ENCODE results near the gene COL26A1.
"Not testable (repeated sequence)": the region's sequence is repeated elsewhere in the genome, so short reads cannot be mapped to it uniquely, and the experiment has no call there.

The COL26A1 gene

DNA sequence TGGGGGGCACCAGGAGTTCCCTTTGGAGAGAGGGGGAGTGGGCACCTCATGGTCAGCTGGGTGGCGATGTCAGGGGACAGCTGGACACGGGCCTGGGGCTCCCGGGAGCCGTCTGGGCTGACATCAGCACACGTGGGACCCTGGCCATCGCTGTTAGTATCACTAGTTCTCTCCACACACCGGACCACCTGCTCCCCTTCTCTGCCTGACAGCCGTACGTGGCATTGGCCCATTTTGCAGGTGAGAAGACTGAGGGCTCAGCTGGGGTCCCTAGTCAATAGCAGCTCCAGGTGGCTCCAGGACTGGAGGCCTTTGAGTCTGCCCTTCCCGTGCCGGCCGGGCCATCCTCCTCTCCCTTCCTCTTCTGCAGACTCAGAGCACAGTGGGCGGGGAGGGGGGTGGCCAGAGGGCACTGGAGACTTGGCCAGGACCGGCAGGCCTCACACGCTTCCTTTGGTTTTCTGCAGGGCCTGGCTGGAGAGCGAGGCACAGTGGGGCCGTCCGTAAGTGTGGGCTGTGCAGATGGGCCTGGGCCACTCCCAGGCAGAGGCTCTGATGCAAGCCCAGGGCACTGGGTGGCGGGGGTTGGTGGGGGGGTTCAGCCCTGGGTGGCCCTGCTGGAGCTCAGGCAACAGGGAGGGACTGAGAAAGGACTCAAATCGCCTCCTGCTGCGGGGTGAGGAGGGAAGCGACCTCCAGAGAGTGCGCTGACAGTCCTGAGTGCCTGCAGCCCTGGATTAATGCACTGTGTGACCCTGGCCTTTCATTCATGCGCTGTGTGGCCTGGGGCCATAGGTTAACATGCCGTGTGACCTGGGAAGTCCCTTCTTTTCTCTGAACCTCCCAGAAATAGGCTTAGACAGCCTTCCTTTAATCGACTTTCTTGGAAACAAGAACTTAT lies 188.2 kb downstream of the COL26A1 start:
- H3K4me3 Mint-ChIP-seq, result no peak overlapping the region
- no peaks in the 10 kb centered on the region for H3K36me3 Mint-ChIP-seq
- no peaks in the 10 kb centered on the region for H3K9me3 Mint-ChIP-seq
- no peaks in the 10 kb centered on the region for H3K4me1 Mint-ChIP-seq
- H3K27me3 Mint-ChIP-seq, result no peaks in the 10 kb centered on the region
- no peak overlapping the region for H3K27ac Mint-ChIP-seq

DNA sequence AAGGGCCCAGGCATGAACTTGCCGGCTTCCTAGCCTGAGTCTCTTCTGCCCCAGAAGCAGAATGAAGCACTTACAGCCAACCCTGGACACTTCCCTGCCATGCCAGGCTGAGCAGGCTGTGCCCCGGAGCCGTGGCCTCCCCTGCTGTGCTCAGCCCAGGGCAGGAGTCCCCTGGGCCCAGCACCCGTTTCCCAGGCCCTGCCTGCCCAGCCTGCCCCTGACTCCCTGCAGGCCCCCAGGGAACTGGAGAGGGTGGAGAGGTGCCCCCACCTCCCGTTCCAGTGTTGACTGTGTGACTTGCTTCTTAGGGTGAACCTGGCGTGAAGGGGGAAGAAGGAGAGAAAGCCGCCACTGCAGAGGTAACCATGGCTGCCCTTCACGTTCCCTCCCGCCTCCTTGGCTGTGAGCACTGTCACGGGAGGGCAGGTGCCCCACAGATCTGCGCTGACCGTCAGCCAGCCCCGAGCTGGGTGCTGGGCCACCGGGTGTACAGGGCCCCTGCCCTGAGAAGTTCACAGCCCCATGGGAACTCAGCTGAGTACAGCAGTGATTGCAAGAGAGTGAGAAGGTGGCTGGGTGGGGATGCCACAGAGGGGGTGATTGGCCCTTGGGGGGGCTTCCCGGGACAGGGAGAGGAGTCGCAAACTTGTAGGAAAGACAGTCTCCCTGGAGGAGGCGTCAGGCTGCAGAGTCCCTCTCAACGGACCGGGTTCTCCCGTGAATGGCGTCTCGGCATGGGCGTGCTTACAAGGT lies 190.5 kb downstream of the COL26A1 start:
- Mint-ChIP-seq H3K9me3 (no peaks in the 10 kb centered on the region), H3K36me3 (no peaks in the 10 kb centered on the region), H3K4me3 (no peak overlapping the region)

DNA sequence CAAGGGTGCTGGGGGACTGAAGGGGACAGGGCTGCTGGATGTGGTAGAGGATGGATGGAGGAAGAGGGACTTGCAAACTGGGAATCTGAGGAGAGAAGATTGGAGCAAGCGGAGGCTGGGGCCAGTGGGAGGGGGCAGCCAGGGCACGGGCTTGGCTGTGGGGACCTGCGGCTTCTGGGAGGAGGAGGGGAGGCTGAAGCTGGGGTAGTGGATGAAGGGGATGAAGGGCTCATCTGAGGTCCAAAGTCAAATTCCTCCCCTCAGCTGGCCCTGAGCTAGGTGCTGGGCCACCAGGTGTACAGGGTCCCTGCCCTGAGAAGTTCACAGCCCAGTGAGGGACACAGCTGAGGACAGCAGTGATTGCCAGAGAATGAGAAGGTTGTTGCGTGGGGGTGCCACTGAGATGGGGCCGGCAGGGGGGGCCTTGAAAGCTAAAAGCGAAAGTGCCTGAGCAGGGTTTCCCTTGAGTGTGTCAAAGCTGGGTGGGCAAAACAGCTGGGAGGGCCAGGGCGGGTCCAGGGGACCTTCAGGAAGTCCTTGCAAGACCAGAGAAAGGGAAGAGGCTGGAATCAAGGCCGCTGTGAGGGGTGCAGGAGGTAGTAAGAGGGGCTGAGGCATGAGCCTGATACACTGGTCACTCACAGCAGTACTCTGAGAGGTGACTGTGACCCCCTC lies 191.2 kb downstream of the COL26A1 start:
- peaks cover 3% of the 10 kb centered on the region for H3K27me3 Mint-ChIP-seq
- no peaks in the 10 kb centered on the region for H3K36me3 Mint-ChIP-seq
- no peaks in the 10 kb centered on the region for H3K9me3 Mint-ChIP-seq
- H3K4me3 Mint-ChIP-seq, result no peak overlapping the region
- no peak overlapping the region for H3K27ac Mint-ChIP-seq
- H3K4me1 Mint-ChIP-seq, result no peaks in the 10 kb centered on the region

More for the DNA sequence above, 190.5 kb downstream of the COL26A1 start:
- Mint-ChIP-seq H3K27me3 (peaks cover 3% of the 10 kb centered on the region), H3K4me1 (no peaks in the 10 kb centered on the region), H3K27ac (no peak overlapping the region)

DNA sequence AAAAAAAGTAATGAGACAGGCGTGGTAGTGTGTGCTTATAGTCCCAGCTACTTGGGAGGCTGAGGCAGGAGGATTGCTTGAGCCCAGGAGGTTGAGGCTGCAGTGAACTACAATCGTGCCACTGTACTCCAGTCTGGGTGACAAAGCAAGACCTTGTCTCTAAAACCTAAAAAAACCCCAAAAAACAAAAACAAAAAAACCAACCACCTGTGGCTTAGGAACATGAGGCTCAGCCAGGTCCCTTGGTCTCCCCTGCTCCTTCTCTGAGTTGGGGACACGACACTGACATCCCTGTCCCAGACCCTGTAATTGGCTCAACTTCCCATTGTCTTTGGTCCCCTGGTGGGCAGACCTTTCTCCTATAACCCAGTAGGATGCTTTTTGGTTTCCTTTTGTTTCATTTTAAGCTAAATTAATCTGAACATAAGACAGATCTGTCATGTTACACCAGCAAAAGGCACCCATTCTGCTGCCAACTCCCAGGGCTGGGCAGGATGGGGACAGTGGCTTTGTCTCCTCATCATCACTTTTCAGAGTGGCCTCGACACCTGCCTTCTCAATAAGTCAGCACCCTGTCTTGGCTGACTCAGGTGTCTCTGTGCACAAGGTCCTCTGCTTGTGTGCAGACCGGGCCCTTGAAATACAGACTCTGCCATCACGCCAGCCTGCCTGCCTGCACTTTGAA lies 192.1 kb downstream of the COL26A1 start:
- H3K4me3 Mint-ChIP-seq, result no peak overlapping the region
- no peaks in the 10 kb centered on the region for H3K9me3 Mint-ChIP-seq
- no peaks in the 10 kb centered on the region for H3K36me3 Mint-ChIP-seq
- no peaks in the 10 kb centered on the region for H3K4me1 Mint-ChIP-seq
- no peak overlapping the region for H3K27ac Mint-ChIP-seq
- H3K27me3 Mint-ChIP-seq, result peaks cover 3% of the 10 kb centered on the region

DNA sequence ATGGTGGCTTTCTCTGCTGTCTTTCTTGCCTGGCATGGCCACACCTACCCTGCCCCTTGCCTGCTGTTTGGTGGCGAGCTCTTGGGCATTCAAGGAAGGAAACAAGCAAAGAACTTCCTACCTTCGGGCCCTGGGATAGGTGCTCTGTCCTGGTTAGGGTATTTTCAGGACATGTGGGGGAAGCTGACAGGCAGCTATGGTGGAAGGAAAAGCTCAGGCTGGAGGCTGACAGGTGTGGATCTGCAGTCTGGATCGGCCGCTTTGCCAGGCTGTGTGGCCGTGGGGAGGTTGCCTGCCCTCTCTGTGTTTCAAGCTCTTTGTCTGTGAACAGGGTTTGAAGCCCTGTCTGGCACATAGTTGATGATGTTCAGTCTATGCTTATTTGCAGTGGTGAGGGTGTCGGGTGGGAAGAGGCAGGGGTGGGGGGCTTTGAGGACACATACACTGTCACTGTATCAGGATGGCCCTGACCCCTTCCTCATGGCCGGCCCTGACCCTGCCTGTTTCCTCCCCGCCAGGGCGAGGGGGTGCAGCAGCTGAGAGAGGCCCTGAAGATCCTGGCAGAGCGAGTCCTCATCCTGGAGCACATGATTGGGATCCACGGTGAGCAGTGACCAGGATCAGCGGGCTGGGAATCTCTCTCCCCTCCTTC lies 192.7 kb downstream of the COL26A1 start:
- Mint-ChIP-seq H3K4me1 (no peaks in the 10 kb centered on the region), H3K4me3 (no peak overlapping the region), H3K27me3 (peaks cover 3% of the 10 kb centered on the region), H3K9me3 (no peaks in the 10 kb centered on the region), H3K27ac (no peak overlapping the region), H3K36me3 (no peaks in the 10 kb centered on the region)

DNA sequence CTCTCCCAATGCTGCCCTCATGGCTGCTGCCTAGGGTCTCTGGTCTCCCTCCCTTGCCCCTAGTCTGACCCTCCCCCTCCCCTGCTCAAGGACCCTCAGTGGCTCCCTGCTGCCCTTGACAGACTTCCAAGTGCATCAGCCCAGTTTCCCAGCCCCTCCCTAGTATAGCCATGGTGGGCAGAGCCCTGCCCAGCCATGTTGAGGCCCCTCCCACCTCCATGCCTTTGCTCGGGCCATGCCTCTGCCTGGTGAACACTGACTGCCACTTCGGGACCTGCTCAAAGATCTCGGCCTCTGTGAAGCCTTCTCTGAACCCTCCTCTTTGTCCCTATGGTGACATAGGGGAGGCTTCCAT lies 193.2 kb downstream of the COL26A1 start:
- Mint-ChIP-seq H3K9me3 (no peaks in the 10 kb centered on the region), H3K4me1 (no peaks in the 10 kb centered on the region), H3K36me3 (no peaks in the 10 kb centered on the region), H3K4me3 (no peak overlapping the region), H3K27ac (no peak overlapping the region), H3K27me3 (peaks cover 3% of the 10 kb centered on the region)

DNA sequence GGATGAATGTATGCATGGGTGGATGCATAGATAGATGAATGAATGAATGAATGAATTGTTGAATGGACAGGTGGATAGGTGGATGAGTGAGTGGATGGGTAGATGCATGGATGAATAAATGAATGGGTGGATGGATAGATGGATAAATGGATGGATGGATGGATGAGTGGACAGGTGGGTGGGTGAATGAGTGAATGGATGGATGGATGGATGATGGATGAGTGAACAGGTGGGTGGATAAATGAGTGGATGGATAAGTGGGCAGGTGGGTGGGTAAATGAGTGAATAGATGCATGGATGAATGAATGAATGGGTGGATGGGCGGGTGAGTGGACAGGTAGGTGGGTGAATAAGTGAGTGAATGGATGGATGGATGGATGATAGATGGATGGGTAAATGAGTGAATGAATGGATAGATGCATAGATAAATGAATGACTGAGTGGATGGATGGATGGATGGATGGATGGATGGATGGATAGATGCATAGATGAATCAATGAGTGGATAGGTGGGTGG lies 193.8 kb downstream of the COL26A1 start:
- no peak overlapping the region for H3K27ac Mint-ChIP-seq
- no peaks in the 10 kb centered on the region for H3K9me3 Mint-ChIP-seq
- H3K4me3 Mint-ChIP-seq, result no peak overlapping the region
- peaks cover 4% of the 10 kb centered on the region for H3K27me3 Mint-ChIP-seq
- no peaks in the 10 kb centered on the region for H3K36me3 Mint-ChIP-seq
- H3K4me1 Mint-ChIP-seq, result no peaks in the 10 kb centered on the region

DNA sequence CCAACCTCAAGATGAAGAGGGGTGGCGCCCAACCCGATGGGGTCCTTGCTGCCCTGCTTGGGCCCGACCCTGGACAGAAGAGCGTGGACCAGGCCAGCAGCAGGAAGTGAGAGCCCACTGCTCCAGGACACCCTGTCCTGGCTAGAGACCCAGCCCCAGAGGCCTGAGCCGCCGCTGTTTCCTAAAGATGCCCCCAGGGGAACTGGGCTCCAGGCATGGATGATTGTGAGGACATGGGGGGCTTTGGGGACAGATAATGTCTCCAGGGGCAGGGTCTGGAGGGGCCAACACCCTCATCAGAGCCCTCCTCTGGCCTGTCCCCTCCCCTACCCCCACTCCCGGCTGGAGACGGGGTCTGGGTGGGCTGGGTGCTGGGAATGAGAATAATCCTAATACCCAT lies 194.7 kb downstream of the COL26A1 start:
- peaks cover 4% of the 10 kb centered on the region for H3K27me3 Mint-ChIP-seq
- no peaks in the 10 kb centered on the region for H3K9me3 Mint-ChIP-seq
- H3K4me3 Mint-ChIP-seq, result no peak overlapping the region
- no peaks in the 10 kb centered on the region for H3K4me1 Mint-ChIP-seq
- H3K36me3 Mint-ChIP-seq, result no peaks in the 10 kb centered on the region
- no peak overlapping the region for H3K27ac Mint-ChIP-seq

DNA sequence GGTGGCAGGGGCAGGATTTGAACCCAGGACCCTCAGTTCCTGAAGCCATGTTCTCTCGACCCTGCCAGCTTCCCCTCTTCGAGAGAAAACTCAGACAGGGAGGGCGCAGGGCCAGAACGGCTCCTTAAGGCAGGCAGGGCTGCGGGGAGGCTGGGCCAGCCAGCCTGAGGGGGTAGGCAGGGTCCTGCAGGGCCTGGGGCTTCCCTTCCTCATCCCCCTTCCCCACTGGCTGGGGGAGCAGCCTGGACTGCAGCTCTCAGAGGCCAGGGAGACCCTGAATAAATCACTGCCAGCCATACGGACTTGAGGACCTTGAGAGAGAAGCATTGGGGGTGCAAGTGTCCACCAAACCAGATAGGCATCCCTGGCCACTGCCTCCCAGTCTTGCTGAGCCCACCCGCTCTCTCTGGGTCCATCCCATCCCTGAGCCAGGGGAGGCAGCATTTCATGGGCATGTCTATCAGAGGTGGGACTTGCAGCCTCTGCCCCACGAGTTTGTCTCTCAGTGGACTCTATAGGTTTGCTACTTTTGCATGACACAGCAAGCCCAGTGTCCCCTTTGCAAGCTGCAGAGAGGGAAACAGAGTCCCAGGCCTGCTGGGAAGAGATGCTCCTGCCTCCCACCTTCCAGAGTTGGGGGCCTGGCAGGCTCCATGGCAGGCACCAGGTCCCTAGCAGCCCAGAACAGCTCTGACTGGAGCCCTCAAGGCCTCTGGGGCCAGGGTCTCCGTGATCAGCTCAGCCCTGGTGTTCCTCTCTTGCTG lies 195.5 kb downstream of the COL26A1 start:
- H3K9me3 Mint-ChIP-seq, result no peaks in the 10 kb centered on the region
- H3K4me3 Mint-ChIP-seq, result no peak overlapping the region
- H3K36me3 Mint-ChIP-seq, result no peaks in the 10 kb centered on the region
- peaks cover 4% of the 10 kb centered on the region for H3K27me3 Mint-ChIP-seq
- no peak overlapping the region for H3K27ac Mint-ChIP-seq
- H3K4me1 Mint-ChIP-seq, result no peaks in the 10 kb centered on the region

DNA sequence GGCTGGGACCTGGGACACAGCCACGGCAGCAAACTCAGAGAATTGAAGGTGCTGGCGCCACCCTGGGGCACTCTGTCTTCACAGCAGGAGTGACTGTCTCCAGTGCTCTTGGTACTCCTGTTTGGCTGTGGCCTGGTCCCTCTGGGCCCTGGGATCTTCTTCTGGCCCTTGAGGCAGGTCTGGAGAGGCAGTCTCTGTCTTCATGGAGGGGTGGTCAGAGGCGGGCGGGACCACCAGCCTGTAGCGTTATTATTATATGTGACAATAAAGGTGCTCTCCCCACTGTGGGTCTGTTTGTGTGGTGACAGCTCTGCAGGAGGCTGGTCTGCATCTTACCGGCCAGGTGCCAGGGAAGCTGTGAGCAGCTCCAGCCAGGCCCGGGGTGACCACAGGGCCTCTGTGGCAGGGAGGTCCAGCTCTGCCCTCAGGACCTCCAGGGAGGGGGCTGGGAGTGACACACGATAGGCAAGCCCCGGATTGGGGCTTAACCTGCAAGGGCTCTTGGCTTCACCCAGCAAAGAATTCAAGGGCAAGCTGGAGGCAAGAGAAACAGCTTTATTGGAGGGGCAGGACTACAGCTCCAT lies 196.2 kb downstream of the COL26A1 start:
- no peak overlapping the region for H3K4me3 Mint-ChIP-seq
- no peak overlapping the region for H3K27ac Mint-ChIP-seq
- H3K27me3 Mint-ChIP-seq, result peaks cover 4% of the 10 kb centered on the region
- no peaks in the 10 kb centered on the region for H3K4me1 Mint-ChIP-seq
- no peaks in the 10 kb centered on the region for H3K9me3 Mint-ChIP-seq
- H3K36me3 Mint-ChIP-seq, result no peaks in the 10 kb centered on the region

DNA sequence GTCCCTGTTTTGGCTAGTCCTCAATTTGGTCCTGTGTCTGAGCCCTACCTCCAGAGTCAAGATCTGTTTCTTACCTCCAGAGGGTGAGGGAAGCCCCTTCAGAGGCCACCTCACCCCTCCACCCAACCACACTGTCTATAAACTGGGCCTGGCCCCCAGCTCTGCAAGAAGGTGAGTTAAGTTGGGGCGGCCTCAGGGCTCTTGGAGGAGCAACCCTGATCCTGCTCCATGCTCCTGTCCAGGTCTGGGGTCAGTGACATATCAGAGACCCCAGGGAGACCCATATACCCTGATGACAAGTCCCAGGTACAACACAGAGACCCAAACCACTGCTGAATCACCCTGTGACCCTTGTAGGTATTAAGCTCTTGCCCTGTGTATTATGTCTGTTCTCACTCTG lies 196.9 kb downstream of the COL26A1 start:
- no peak overlapping the region for H3K27ac Mint-ChIP-seq
- H3K36me3 Mint-ChIP-seq, result no peaks in the 10 kb centered on the region
- no peaks in the 10 kb centered on the region for H3K9me3 Mint-ChIP-seq
- no peak overlapping the region for H3K4me3 Mint-ChIP-seq
- H3K27me3 Mint-ChIP-seq, result peaks cover 4% of the 10 kb centered on the region
- H3K4me1 Mint-ChIP-seq, result peaks cover 4% of the 10 kb centered on the region

DNA sequence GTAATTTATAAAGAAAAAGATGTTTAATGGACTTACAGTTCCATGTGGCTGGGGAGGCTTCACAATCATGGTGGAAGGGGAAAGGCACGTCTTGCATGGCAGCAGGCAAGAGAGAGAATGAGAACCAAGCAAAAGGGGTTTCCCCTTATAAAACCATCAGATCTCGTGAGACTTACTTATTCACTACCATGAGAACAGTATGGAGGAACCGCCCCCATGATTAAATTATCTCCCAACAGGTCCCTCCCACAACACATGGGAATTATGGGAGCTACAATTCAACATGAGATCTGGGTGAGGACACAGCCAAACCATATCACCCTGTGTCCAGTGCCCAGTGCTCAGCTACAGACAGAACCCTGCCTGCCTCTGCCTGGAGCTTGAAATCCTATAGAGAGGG lies 197.3 kb downstream of the COL26A1 start:
- H3K27me3 Mint-ChIP-seq, H3K9me3 Mint-ChIP-seq, H3K27ac Mint-ChIP-seq, H3K4me3 Mint-ChIP-seq, H3K4me1 Mint-ChIP-seq, H3K36me3 Mint-ChIP-seq: not testable (repeated sequence)

DNA sequence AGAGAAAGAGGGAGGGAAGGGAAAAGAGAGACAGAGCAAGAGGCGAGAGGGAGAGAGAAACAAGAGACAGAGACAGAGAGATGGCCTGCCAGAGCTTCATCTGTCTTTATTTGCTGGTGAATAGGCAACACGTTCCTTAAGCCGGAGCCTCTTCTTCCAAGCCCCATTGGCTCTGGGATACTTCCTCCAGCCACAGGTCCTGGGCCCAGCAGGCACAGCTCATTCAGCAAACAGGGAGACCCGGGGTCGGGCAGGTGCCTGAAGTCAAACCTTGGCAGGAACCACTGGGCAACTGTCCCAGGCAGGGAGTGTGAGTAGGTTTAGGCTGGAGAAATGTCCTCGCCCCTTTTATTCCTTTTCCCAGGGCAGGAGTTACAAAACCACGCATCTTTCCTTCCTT lies 198.2 kb downstream of the COL26A1 start:
- H3K27ac Mint-ChIP-seq, result no peak overlapping the region
- H3K9me3 Mint-ChIP-seq, result no peaks in the 10 kb centered on the region
- no peaks in the 10 kb centered on the region for H3K36me3 Mint-ChIP-seq
- peaks cover 4% of the 10 kb centered on the region for H3K4me1 Mint-ChIP-seq
- H3K27me3 Mint-ChIP-seq, result peaks cover 4% of the 10 kb centered on the region
- no peak overlapping the region for H3K4me3 Mint-ChIP-seq

DNA sequence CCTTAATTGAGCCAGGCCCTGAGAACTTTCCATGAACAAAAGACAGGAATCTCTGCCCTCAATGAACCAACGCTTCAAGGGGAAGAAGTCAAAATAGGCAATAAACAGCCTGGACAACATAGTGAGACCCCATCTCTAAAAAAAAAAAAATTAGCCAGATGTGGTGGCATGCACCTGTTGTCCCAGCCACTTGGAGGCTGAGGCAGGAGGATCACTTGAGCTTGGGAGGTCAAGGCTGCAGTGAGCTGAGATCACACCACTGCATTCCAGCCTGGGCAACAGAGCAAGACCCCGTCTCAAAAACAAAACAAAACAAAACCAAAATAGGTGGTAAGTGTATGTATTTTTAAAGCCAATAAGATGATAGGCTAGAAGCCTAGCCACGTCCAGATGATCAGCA lies 198.6 kb downstream of the COL26A1 start:
- H3K4me1 Mint-ChIP-seq, H3K4me3 Mint-ChIP-seq, H3K27me3 Mint-ChIP-seq, H3K27ac Mint-ChIP-seq, H3K36me3 Mint-ChIP-seq, H3K9me3 Mint-ChIP-seq: not testable (repeated sequence)
